AG08395 (cell line): ENCODE measurements around the gene SLC30A10.
A peak's percentile ranks its signal among the peaks of the same experiment; 100 is the strongest.
"Not testable (repeated sequence)": the region's sequence is repeated elsewhere in the genome, so short reads cannot be mapped to it uniquely, and the experiment has no call there.

Experiments used
- DNase-seq: peaks from one replicate; pipeline ENCODE4 v3.0.0; 2012; ENCODE audit warnings: mixed read lengths, low spot score

SLC30A10 gene

DNA sequence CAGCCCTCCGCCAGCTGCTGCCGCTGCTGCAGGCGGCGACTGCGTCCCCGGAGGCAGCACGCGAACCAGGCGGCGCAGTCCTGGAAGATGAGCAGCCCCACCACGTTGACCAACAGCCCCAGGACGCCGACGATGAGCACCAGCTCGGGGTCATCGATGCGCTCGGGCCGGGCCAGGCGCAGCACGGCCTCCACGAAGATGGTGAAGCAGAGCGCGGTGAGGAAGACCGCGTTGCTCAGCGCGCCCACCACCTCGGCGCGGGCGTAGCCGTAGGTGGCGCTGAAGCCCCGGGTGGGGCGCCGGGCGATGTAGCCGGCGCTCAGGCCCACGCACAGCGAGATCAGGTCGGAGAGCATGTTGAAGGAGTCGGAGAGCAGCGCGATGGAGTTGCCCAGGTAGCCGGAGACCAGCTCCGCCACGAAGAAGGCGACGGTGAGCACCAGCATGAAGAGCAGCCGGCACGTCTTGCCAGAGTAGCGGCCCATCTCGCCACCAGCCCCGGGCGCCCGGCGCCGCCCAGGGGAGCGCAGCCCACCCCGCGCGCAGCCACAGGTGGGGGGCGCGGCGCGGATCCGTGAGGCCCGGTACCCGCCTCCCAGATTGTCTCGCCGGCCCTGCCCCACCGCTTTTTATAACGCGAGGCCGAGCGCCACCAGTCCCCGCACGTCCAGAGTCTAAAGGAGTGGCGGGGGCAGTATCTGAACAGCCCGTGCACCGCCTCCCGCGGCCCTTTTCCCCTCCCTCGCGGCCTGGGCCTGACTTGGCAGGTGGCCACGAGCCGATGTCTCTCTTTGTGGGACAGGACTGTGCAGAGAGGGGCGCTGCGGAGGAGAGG is at the start of gene SLC30A10:
Gene SLC30A10 (minus strand): TSS at position 602 of the 835 bp plus-strand sequence. CDS start 117 bp downstream, at position 485.
- DNase-seq: peak; percentile 29

DNA sequence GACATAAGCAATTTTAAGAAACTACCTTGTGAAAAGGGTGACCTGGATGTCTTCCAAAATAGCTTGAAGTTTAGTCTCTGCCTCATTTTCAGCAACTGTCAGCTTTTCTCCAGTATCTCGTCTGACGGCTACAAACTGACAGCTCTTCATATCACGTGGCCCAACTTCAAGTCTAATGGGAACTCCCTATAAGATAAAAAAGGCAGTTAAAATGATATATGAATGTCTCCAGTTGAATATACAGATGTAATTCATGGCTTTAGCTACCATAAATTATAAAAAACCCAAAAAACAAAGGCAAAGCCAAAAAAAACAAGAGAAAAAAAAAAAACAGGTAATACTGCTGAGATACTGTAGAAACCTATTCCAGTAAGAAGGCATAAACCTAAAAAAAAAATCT is 44.9 kb upstream of the SLC30A10 start:
- no peak for DNase-seq

DNA sequence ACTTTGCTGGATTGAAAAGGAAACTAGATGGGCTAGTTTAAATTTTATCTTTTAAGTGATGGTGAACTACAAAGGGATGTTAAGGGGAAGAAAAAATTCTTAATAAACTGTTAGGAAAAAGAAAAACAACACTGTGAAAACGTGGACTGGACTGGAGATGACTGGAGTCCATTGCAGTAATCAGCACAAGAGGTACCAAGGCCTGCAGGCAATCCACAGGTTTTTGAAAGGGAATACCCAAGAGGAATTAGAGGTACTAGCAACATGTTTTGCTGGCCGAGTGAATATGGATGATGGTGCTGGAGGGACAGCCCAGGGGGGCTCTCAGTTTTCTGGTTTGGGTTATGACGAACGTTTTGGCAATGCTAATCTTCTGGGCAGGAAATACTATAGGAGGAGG is 39.0 kb upstream of the SLC30A10 start:
- DNase-seq: no peak

GRCh38 chr1:219966071-219966349 is 37.7 kb upstream of the SLC30A10 start:
- DNase-seq: no peak

DNA sequence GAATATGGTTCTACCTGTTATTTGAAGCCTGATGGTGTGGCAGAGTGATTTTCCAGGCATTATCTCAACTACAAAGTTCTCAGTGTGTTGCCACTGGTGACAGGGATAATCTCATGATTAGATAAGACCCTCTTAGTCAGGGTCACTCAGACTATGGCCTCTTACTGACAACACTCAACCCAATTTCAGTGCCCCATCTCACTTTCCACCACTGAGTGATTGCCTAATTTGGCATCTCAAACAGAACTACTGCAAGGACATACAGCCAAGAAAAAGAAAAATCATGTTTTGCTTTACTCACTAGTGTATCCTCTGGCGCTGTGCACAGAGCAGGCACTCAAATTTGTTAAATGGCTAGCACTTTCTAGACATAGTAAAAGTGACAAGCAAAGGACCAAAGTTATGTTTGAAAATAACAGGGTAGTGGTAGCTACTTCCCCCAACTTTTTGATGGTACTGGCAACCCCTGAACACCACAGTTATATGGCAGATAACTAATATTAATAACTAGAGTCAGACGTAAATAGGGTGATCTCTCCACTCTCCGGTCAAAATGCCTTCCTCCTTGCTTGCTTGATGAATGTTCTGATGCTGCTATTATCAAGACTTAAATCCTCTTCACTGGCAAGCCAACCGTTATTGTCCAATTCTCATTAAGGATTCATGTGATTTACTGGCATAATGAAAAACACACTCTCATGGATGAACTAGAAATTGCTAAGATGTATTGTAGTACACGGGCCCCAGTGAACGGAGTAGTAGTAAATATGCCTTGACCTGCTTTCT is 37.1 kb upstream of the SLC30A10 start:
- no peak for DNase-seq

DNA sequence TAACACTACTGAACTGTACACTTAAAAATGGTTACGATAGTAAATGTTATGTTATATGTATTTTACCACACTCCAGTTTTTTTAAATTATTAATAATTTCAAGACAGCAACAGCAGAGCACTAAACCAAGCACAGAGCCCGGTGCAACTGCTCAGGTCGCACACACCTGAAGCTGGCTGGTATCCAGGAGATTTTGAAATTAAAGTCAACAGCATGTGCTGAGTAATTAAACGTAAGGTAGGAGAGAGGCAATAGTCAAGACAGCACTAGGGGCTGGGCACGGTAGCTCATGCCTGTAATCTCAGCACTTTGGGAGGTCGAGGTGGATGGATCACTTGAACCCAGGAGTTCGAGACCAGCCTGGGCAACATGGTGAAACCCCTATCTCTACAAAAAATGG is 35.1 kb upstream of the SLC30A10 start:
- no peak for DNase-seq

- no peak for DNase-seq
Observed at GRCh38 chr1:219961684-219962083, 33.3 kb upstream of the SLC30A10 start.

DNA sequence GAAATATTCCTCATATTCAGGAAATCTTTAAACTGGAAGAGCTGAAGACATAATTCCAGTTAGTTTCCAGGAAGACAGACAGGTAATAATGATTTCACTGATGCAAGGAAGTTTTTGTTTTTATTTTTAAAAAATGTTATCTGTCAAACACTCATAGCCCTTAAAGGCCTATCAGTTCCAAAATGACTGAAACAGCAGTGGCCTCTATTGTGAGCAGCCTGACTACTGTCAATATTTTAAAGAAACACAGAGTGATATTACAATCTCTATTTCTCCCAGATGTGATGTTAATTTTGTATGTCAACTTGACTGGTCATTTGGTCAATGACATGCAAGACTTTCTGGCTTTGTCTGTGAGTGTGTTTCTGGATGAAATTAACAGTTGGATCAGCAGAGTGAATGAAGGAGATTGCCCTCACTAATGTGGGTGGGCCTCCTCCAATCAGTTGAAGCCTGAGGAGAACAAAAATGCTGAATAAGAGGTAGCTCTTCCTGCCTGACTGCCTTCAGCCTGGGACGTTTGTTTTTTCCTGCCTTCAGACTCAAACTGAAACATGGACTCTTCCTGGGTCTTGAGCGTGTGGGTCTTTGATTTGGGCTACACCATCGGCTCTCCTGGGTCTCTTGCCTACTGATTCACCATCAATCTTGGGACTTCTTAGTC is 31.3 kb upstream of the SLC30A10 start:
- DNase-seq: no peak

- DNase-seq: no peak
Observed at GRCh38 chr1:219958875-219959417, 30.6 kb upstream of the SLC30A10 start.

GRCh38 chr1:219954736-219955421 is 26.5 kb upstream of the SLC30A10 start:
- DNase-seq: no peak

DNA sequence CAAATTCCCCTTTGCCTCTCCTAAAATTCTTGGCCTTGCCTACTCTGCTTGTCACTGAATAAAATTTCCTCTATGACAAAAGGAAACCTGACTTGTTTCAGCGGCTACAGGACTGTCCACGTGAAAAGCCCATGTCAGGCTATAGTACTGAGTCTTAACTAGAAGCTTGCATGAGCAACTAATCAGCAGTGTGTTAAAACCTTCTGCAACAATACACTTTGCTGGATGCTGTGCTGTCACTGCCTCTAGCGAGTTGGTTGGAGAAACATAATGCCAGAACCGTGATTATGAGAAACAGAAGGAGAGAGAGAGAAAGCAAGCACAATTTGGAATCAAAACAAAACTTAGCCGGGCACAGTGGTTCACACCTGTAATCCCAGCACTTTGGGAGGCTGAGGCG is 25.7 kb upstream of the SLC30A10 start:
- no peak for DNase-seq

DNA sequence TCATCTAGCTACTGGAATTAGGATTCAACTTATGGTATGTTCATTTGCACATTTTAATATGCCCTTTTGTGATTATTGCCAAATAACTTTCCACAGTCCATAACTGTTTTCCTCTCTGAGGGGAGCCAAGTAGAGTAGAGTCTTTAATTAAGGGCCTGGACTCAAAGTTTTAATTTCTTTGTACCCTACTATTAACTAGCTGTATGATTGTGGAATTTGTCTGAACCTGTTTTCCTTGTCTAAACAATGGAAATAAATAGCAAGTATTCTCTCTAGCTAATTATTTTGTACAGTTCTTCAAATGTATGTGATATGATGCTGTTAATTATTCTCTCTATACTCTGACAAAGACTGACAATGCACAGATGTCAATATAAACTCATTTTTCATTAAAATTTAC is 24.0 kb upstream of the SLC30A10 start:
- DNase-seq: no peak

DNA sequence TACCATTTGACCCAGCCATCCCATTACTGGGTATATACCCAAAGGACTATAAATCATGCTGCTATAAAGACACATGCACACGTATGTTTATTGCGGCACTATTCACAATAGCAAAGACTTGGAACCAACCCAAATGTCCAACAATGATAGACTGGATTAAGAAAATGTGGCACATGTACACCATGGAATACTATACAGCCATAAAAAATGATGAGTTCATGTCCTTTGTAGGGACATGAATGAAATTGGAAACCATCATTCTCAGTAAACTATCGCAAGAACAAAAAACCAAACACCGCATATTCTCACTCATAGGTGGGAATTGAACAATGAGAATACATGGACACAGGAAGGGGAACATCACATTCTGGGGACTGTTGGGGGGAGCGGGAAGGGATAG is 20.9 kb upstream of the SLC30A10 start:
- not testable (repeated sequence) for DNase-seq

DNA sequence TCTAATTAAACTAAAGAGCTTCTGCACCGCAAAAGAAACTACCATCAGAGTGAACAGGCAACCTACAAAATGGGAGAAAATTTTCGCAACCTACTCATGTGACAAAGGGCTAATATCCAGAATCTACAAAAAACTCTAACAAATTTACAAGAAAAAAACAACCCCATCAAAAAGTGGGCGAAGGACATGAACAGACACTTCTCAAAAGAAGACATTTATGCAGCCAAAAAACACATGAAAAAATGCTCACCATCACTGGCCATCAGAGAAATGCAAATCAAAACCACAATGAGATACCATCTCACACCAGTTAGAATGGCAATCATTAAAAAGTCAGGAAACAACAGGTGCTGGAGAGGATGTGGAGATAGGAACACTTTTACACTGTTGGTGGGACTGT is 20.4 kb upstream of the SLC30A10 start:
- not testable (repeated sequence) for DNase-seq

GRCh38 chr1:219945795-219946194 is 17.4 kb upstream of the SLC30A10 start:
- no peak for DNase-seq

GRCh38 chr1:219941179-219942118 is 13.1 kb upstream of the SLC30A10 start:
- no peak for DNase-seq

GRCh38 chr1:219940707-219941106 is 12.3 kb upstream of the SLC30A10 start:
- DNase-seq: no peak

DNA sequence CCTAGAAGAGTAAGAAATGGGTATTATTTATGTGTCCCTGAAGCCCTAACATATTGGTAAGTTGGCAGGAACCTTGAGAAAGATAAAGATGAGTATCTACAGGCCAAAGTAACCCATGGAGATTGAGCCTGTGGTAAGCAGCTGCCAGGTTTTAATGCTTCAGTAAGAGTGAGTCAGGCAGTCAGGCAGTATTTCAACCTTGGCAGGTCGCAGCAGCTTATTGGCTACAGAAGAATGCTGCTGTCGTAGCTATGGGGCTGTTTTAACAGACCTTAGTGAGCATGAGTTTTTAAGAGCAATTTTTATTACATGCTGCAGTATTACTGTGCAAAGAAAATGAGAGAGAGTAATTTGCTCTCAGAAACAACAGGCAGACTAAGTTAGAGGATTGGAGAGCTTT is 10.3 kb upstream of the SLC30A10 start:
- peak; percentile 12 for DNase-seq

- DNase-seq: not testable (repeated sequence)
Observed at GRCh38 chr1:219933763-219934162, 5.4 kb upstream of the SLC30A10 start.

DNA sequence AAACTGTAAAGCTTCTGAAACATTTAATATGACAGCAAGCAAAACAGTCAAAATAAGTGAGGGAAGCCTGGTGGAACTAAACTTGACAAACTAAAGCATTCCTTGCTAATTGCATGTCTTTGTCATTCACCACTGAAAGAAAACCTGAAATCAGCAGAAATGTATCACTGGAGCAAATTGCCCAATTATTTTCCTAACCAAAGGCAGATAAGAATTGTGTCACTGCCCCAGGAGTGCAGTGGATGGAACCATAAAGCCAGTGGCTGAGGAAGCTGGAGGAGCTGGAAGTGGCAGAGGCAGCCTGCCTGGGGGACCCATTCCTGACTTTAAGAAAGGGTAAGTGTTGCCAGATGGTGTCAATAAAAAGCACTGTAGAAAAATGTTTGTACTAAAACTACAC is 2.7 kb upstream of the SLC30A10 start:
- DNase-seq: peak; percentile 4

GRCh38 chr1:219928791-219929118 is 398 bp upstream of the SLC30A10 start:
- no peak for DNase-seq
